Mucosa of rectum (tissue), 2 donors: ENCODE data around the gene CDK14.

Source experiments
- H3K27ac ChIP-seq, 2 donors: one replicate each; pipeline ENCODE4 v1.7.0; 2013; ENCODE audit warnings: inconsistent platforms in 2 of 2, low read depth in 2 of 2, low read length in 2 of 2
- H3K27me3 ChIP-seq, 2 donors: one replicate each; pipeline ENCODE4 v1.7.0; 2013; ENCODE audit warnings: low read length in 2 of 2; ENCODE audit not compliant: control insufficient read depth in 2 of 2, insufficient read depth in 2 of 2
- H3K36me3 ChIP-seq, 2 donors: one replicate each; pipeline ENCODE4 v1.7.0; 2013; ENCODE audit warnings: low read length in 2 of 2; ENCODE audit not compliant: control insufficient read depth in 2 of 2, insufficient read depth in 2 of 2
- H3K4me1 ChIP-seq, 2 donors: one replicate each; pipeline ENCODE4 v1.7.0; 2013; ENCODE audit warnings: low read length in 2 of 2, mild to moderate bottlenecking in 1 of 2; ENCODE audit not compliant: control insufficient read depth in 2 of 2, insufficient read depth in 2 of 2
- H3K4me3 ChIP-seq, 2 donors: one replicate each; pipeline ENCODE4 v1.7.0; 2013; ENCODE audit warnings: low read length in 2 of 2
- H3K9ac ChIP-seq, 2 donors: one replicate each; pipeline ENCODE4 v1.7.0; 2013; ENCODE audit warnings: low read length in 2 of 2, low read depth in 1 of 2, mild to moderate bottlenecking in 1 of 2
- H3K9me3 ChIP-seq, 2 donors: one replicate each; pipeline ENCODE4 v1.7.0; 2013; ENCODE audit warnings: low read length in 2 of 2; ENCODE audit not compliant: control insufficient read depth in 2 of 2
- donor health status: healthy.
- donor health status: Normal muscosa, but diverticular disease.

Gene CDK14

GRCh38 chr7:90958647-90959046, 362.5 kb downstream of the CDK14 start:
- no peak overlapping the region for H3K9ac ChIP-seq
- no peak overlapping the region for H3K27ac ChIP-seq
- no peaks in the 10 kb centered on the region for H3K27me3 ChIP-seq
- H3K4me1 ChIP-seq: no peaks in the 10 kb centered on the region
- H3K4me3 ChIP-seq: no peak overlapping the region
- no peaks in the 10 kb centered on the region for H3K36me3 ChIP-seq
- H3K9me3 ChIP-seq: no peaks in the 10 kb centered on the region

GRCh38 chr7:90961037-90961725, 365.1 kb downstream of the CDK14 start:
- Histone ChIP-seq H3K4me3 (no peak overlapping the region), H3K9ac (no peak overlapping the region), H3K4me1 (no peaks in the 10 kb centered on the region), H3K27ac (no peak overlapping the region), H3K27me3 (no peaks in the 10 kb centered on the region), H3K36me3 (no peaks in the 10 kb centered on the region), H3K9me3 (no peaks in the 10 kb centered on the region)

GRCh38 chr7:90965211-90965610, 369.1 kb downstream of the CDK14 start:
- no peaks in the 10 kb centered on the region for H3K36me3 ChIP-seq
- H3K4me3 ChIP-seq: no peak overlapping the region
- H3K27ac ChIP-seq: no peak overlapping the region
- no peaks in the 10 kb centered on the region for H3K4me1 ChIP-seq
- no peak overlapping the region for H3K9ac ChIP-seq
- H3K27me3 ChIP-seq: no peaks in the 10 kb centered on the region
- H3K9me3 ChIP-seq: no peaks in the 10 kb centered on the region

GRCh38 chr7:90966346-90966745, 370.2 kb downstream of the CDK14 start:
- Histone ChIP-seq H3K27ac (no peak overlapping the region), H3K27me3 (no peaks in the 10 kb centered on the region), H3K36me3 (no peaks in the 10 kb centered on the region), H3K4me3 (no peak overlapping the region), H3K9me3 (no peaks in the 10 kb centered on the region), H3K9ac (no peak overlapping the region), H3K4me1 (no peaks in the 10 kb centered on the region)

- H3K27ac ChIP-seq: no peak overlapping the region
- H3K36me3 ChIP-seq: no peaks in the 10 kb centered on the region
- H3K9ac ChIP-seq: no peak overlapping the region
- no peaks in the 10 kb centered on the region for H3K4me1 ChIP-seq
- no peaks in the 10 kb centered on the region for H3K27me3 ChIP-seq
- no peak overlapping the region for H3K4me3 ChIP-seq
- peaks cover 0 to 4% of the 10 kb centered on the region in 2 donors for H3K9me3 ChIP-seq
Observed at GRCh38 chr7:90968871-90969270, 372.8 kb downstream of the CDK14 start.

DNA sequence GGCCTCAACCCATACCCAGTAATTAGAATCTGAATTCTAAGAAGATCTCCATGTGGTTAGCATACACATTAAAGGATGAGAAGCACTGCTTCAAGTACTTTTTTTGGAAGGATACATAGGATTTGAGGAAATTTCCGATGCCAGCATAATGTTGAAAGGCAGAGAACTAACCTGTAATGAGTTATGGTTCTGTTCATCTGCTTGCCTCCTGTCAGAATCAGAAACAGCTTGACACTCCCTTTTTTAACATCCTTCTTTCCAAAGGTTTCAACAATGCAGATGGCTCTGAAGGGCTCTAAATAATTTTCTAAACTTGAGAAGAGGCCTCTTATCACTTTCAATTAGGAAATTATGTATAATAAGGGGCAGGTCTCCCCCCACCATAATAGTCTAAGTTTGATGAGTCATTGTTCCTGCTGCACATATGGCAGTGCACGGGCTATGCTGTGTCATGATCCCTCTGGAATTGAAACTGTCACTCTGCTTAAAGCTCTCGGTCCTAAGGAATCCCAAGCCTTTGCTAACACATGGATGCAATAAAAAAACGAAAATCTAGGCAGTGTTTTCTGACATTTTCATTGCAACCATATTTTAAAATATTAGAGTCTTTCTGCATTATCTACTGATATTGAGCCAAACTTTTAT, 376.9 kb downstream of the CDK14 start:
- no peaks in the 10 kb centered on the region for H3K27me3 ChIP-seq
- H3K4me1 ChIP-seq: no peaks in the 10 kb centered on the region
- H3K36me3 ChIP-seq: no peaks in the 10 kb centered on the region
- H3K9me3 ChIP-seq: peaks cover 0 to 4% of the 10 kb centered on the region in 2 donors
- H3K27ac ChIP-seq: no peak overlapping the region
- H3K9ac ChIP-seq: no peak overlapping the region
- H3K4me3 ChIP-seq: no peak overlapping the region

DNA sequence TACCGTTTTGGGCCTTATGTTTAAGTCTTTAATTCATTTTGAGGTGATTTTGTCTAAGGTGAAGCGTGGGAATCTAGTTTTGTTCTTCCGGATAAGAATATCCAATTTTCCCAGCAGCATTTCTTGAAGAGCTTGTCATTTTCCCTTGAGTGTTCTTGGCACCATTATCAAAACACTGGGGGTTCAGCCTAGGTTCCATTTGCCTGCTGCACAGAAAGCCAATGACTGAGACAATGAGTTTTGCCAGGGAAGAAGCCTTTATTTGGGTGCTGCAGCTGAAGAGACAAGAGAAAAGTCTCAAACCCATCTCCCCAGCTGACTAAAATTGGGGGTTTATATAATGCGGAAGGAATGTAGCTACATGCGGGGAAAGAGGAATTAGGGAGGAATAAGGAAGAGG, 380.9 kb downstream of the CDK14 start:
- Histone ChIP-seq H3K9me3 (peaks cover 0 to 4% of the 10 kb centered on the region in 2 donors), H3K9ac (no peak overlapping the region), H3K27ac (no peak overlapping the region), H3K27me3 (no peaks in the 10 kb centered on the region), H3K4me1 (no peaks in the 10 kb centered on the region), H3K4me3 (no peak overlapping the region), H3K36me3 (no peaks in the 10 kb centered on the region)

- no peaks in the 10 kb centered on the region for H3K27me3 ChIP-seq
- no peak overlapping the region for H3K4me3 ChIP-seq
- H3K9ac ChIP-seq: no peak overlapping the region
- H3K4me1 ChIP-seq: no peaks in the 10 kb centered on the region
- H3K9me3 ChIP-seq: no peaks in the 10 kb centered on the region
- H3K36me3 ChIP-seq: no peaks in the 10 kb centered on the region
- no peak overlapping the region for H3K27ac ChIP-seq
Observed at GRCh38 chr7:90980545-90980944, 384.4 kb downstream of the CDK14 start.

DNA sequence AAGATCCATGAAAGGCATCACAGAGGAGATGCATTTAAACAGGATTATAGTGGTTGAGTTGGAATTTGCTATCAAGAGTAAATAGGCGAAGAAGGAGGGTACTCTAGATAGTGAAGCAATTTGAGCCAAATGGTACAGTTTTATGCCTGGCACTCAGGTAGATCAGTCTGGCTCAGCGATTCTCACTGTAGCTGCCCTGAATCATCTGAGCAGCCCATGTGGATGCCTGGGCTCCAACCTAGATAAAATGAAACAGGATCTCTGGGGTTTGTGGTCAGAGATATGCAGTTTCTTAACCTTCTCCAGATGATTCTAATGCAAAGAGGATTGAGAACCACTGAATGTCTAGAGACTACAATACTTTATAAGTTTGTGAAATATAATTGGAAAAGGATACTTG, 386.1 kb downstream of the CDK14 start:
- Histone ChIP-seq H3K27me3 (no peaks in the 10 kb centered on the region), H3K27ac (no peak overlapping the region), H3K4me3 (no peak overlapping the region), H3K9ac (no peak overlapping the region), H3K36me3 (no peaks in the 10 kb centered on the region), H3K4me1 (no peaks in the 10 kb centered on the region), H3K9me3 (no peaks in the 10 kb centered on the region)

- Histone ChIP-seq H3K27me3 (no peaks in the 10 kb centered on the region), H3K4me3 (no peak overlapping the region), H3K4me1 (no peaks in the 10 kb centered on the region), H3K9me3 (no peaks in the 10 kb centered on the region), H3K27ac (no peak overlapping the region), H3K9ac (no peak overlapping the region), H3K36me3 (no peaks in the 10 kb centered on the region)
Observed at GRCh38 chr7:90984692-90985091, 388.6 kb downstream of the CDK14 start.
